ENCODE measurements around the gene CUBN. TPM values are rescaled to one million over a fixed set of nuclear protein-coding genes. Genes with fewer than 3 reads are reported as not detected.
A peak's percentile ranks its signal among the peaks of the same experiment; 100 is the strongest.

Gene CUBN
- total RNA-seq, 1 donor from 2014 or later: 0.92 TPM

GRCh38 chr10:16822726-16823360, 306.8 kb downstream of the CUBN start:
- no peak for DNase-seq (ENCODE audit: low spot score)

GRCh38 chr10:16822027-16822426, 307.6 kb downstream of the CUBN start:
- no peak for DNase-seq (ENCODE audit: low spot score)

DNA sequence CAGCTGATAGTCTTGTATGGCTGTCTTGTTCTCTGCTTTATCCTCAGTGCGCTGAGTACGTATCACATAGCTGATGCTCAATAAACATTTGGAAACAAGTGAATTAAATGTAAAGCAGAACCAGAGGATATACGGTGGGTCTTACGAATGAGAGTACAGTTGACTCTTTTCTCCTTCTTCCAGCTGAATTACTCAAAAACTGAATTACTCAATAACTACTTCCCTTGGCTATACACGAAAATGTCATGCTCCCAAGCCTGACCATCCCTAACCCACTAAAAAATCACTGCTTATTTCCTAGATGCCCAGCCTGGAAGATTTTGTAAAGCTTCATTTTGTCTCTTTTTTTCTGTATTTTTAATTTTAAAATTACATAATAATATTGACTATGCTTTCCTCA, 309.2 kb downstream of the CUBN start:
- no peak for DNase-seq (ENCODE audit: low spot score)

DNA sequence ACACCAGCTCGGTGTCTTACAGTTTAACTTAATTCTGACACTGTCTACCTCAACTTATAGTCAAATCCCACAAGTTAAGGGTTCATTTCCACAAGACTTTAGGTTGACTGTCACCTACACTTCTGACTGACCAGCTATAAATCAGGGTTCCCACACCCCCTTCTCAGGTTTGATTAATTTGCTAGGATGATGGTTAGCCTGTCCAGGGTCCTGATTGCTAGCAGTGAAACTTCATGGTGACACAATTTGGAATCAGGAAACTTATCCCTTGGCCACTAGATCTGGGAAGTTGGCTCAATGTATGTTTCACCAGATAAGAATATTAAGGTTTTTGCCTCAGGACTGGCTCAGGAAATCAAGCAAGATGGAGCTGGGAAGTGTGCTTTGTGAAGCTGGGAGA, 309.6 kb downstream of the CUBN start:
- no peak for DNase-seq (ENCODE audit: low spot score)

- no peak for DNase-seq (ENCODE audit: low spot score)
Observed at GRCh38 chr10:16819436-16819835, 310.2 kb downstream of the CUBN start.

DNA sequence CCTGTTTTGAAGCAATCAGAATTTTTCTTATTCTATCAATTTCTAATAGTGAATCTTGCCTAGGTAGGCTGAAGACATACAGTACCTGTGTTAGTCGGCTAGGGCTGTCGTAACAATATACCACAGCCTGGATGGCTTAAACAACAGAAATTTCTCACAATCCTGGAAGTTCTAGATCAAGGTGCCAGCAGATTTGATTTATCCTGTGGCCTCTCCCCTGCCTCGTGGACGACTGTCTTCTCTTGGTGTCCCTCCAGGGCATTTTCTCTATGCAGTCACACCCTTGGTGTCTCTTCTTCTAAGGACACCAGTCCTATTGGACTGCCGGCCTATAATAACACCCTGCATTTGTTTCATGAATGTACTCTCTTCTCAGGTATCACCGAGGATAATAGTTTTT, 310.6 kb downstream of the CUBN start:
- DNase-seq (ENCODE audit: low spot score): no peak

- peak; percentile 100 for DNase-seq (ENCODE audit: low spot score)
Observed at GRCh38 chr10:16817125-16818019, 312.2 kb downstream of the CUBN start, which contains the start of gene RSU1. Gene RSU1 (minus strand): TSS chr10:16817424. CDS start chr10:16817081, 343 bp downstream.

DNA sequence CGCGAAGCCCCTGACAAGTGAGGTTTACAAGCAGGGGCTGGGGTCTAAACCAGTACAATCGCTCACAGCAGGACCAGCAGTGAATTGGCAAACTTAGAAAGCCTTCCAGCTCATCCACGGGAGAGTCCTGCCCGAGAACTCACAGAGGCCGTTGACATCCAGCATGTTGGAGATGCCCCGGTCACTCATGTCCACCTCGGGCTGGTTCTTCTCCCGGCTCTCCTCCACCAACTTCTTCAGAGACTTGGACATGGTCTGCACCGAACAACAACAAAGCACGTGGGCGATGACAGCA, 312.8 kb downstream of the CUBN start:
- peak; percentile 25 for DNase-seq (ENCODE audit: low spot score)

DNA sequence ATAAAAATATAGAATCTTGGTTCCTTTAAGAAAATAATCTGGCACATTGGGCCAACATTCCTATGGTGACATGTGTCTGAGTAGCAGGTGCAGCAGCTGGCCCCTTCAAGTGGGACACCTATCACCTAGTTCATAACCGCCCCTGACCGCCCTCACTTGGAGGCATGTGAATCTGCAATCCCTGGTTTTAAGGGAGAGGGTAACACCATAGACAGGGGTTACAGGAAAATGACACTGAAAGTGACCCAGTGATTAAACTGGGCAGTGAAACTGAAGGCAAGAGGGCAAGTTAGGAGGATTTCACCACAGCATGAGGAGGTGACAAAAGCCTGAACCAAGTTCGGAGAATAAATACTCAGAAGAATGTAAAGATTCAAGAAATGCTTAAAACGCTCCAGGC, 313.4 kb downstream of the CUBN start:
- DNase-seq (ENCODE audit: low spot score): no peak

DNA sequence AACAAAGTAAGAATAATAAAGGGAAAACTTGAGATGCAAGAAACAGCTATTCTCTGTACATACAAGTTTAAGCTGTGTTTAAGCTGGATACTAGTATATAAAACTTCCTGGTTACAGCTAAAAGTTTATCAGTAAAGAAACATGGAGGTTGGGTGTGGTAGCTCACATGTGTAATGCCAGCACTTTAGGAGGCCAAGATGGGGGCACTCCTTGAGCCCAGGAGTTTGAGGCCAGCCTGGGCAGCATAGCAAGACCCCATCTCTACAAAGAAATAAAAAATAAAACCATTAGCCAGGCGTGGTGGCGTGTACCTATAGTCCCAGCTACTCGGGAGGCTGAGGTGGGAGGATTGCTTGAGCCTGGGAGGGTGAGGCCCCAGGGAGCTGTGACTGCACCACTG, 315.6 kb downstream of the CUBN start:
- DNase-seq (ENCODE audit: low spot score): no peak

- DNase-seq (ENCODE audit: low spot score): no peak
Observed at GRCh38 chr10:16812676-16813075, 316.9 kb downstream of the CUBN start.

GRCh38 chr10:16811765-16812164, 317.8 kb downstream of the CUBN start:
- no peak for DNase-seq (ENCODE audit: low spot score)

DNA sequence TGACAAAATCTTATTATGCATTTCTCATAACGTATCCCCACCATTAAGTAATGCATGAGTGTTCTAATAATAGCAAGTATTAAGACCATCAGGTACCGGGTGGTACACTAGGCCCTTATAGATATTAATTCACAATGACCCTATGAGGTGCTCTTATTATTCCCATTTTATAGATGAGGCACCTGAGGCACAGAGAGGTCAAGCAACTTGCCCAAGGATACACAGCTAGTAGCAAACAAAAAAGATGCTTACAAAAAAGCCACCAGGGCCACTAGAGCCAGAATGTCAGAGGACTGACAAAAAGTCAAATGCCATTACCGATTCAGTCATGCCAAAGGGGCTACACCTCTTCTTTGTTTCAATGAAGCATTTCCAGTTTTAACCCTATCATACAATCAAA, 318.3 kb downstream of the CUBN start:
- DNase-seq (ENCODE audit: low spot score): no peak

DNA sequence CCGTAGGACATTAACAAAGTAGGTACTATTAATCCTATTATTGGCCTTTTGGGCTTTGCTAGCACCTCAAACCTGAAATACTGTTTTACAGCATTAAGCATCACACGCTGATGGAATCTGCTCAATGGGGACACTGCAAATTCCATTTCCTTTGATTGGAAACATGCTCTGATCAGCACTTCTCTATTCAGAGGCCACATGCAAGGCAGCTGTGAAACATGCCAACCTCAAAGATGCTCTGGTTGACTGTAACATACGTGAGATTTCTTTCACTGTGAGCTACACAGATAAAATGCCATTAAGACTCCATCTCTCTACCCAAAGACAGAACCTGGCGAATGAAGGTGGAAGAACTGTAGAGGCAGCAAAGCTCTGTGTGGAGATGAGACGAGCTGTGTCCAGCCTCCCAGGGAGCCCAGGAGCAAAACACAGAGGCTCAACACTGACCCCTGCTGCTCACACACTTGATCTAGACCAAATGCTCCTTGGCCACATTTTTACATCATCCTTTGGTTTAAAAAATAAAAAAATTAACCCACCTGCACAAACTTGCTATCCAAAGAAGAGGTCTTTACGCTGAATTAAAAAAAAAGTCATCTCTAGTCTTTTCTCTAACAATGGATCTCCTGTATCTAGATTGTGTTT, 320.4 kb downstream of the CUBN start:
- DNase-seq (ENCODE audit: low spot score): peak; percentile 13

DNA sequence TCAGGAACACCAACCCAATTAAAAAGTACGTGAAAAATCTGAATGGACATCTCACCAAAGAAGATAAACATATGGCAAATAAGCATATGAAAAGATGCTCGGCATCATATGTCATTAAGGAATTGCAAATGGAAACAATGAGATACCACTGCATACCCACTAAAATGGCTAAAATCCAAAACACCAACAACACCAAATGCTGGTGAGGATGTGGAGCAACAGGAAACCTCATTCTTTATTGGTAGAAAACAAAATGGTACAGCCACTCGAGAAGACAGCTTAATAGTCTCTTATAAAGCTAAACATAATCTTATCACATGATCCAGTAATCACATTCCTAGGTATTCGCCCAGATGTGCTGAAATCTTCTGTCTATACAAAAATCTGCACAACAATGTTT, 325.5 kb downstream of the CUBN start:
- DNase-seq (ENCODE audit: low spot score): no peak

GRCh38 chr10:16803464-16803863, 326.1 kb downstream of the CUBN start:
- DNase-seq (ENCODE audit: low spot score): no peak

- DNase-seq (ENCODE audit: low spot score): no peak
Observed at GRCh38 chr10:16799621-16800020, 330.0 kb downstream of the CUBN start.

DNA sequence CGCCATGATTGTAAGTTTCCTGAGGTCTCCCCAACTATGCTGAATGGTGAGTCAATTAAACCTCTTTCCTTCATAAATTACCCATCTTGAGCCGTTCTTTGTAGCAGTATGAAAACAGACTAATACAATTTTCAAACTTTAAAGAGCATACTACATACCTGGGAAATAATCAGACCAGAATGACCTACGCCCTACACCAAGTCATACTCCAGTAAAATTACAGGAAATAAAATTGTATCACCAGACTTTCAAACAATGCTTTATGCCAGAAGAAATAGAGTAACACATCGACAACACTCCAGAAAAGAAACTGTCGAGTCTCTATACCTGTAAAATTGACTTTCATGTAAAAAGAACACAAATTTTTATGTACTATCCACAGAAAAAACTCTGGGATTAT, 331.0 kb downstream of the CUBN start:
- DNase-seq (ENCODE audit: low spot score): no peak

- no peak for DNase-seq (ENCODE audit: low spot score)
Observed at GRCh38 chr10:16795410-16796073, 334.1 kb downstream of the CUBN start.

DNA sequence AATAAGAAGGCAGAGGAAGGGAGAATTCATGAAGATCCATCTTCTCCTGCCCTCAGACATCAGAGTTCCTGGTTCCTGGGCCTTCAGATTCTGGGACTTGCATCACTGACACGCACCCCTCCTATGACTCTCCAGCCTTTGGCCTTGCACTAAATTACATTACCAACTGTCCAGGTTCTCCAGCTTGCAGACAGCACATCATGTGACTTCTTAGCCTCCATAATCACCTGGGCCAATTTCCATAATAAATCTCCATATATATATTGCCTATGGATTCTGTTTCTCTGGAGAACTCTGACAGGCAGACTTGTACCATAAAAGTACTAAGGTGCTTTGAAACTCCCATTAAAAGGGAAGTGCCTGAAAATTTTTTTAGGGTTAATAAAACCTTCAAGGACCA, 335.6 kb downstream of the CUBN start:
- DNase-seq (ENCODE audit: low spot score): no peak

- no peak for DNase-seq (ENCODE audit: low spot score)
Observed at GRCh38 chr10:16792675-16793074, 336.9 kb downstream of the CUBN start.

DNA sequence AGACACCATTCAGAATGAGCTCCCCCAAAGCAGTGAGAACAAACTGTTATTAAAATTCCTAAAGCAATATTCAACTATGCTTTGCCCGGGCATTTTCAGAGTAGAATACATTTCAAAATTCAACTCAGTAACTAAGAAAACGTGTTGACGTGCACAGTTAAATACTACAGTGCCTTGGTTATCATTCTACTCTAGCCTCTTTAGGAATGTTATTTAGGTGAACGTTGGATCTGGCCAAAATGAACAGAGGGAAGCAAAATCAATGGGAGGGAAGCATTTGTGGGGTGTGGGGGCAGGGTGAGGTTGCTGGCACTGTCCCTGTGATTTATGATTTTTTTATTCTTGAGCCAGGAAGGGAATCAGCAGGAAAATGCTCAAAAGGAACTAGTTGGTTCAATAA, 339.8 kb downstream of the CUBN start:
- no peak for DNase-seq (ENCODE audit: low spot score)

All from mucosa of gallbladder (tissue), 1 donor.